Naive thymus-derived CD4-positive, alpha-beta T cell (primary cell): ENCODE measurements around the gene DPEP1. TPM values are rescaled to one million over a fixed set of nuclear protein-coding genes. Genes with fewer than 3 reads are reported as not detected.
A peak's percentile ranks its signal among the peaks of the same experiment; 100 is the strongest.

ENCODE experiments used
- ATAC-seq: fragments of 150-1000 bp; cut with Tn5 transposase; 2 replicates; pipeline ENCODE4 v1.10.0; 2021; ENCODE audit warnings: mild to moderate bottlenecking, moderate library complexity
- CTCF ChIA-PET: fragments of 350-600 bp; sonication (Branson Sonifier 250); formaldehyde crosslinking; loops from one replicate; lab custom pipeline; 2021; ENCODE audit warnings: antibody characterized with exemption; lab: Charles Lee
- POLR2A ChIA-PET: fragments of 350-600 bp; sonication (Branson Sonifier 250); formaldehyde crosslinking; loops from one replicate; lab custom pipeline; 2021; ENCODE audit warnings: antibody characterized with exemption, inconsistent platforms; lab: Charles Lee
- DNase-seq, 9 donors: peaks; one replicate each; pipeline versions ENCODE4 v3.0.0 to v3.0.0-alpha.2; 2020 to 2022; ENCODE audit warnings: mixed read lengths in 1 of 9
- H3K27ac ChIP-seq: one replicate; pipeline ENCODE4 v1.7.0; 2013; ENCODE audit warnings: mild to moderate bottlenecking, low read depth, low read length, moderate library complexity
- H3K27me3 ChIP-seq, 2 donors: one replicate each; pipeline ENCODE4 v1.7.0; 2013; ENCODE audit warnings: low read length in 2 of 2, mild to moderate bottlenecking in 2 of 2, moderate library complexity in 2 of 2; ENCODE audit not compliant: control insufficient read depth in 2 of 2, insufficient read depth in 2 of 2
- H3K36me3 ChIP-seq, 3 experiments: 1 replicate in 2 of 3; 2 replicates in 1 of 3; pipeline ENCODE4 v1.7.0; 2013; ENCODE audit warnings: low read length in 3 of 3, mild to moderate bottlenecking in 3 of 3, moderate library complexity in 1 of 3; ENCODE audit not compliant: insufficient read depth in 3 of 3, control insufficient read depth in 2 of 3
- H3K4me1 ChIP-seq, 2 donors: one replicate each; pipeline ENCODE4 v1.7.0; 2013; ENCODE audit warnings: low read length in 2 of 2, mild to moderate bottlenecking in 2 of 2, moderate library complexity in 1 of 2; ENCODE audit not compliant: control insufficient read depth in 2 of 2, insufficient read depth in 2 of 2
- H3K4me3 ChIP-seq: 2 replicates; pipeline ENCODE4 v1.7.0; 2013; ENCODE audit warnings: mild to moderate bottlenecking, low read length
- H3K9me3 ChIP-seq, 3 experiments: 1 replicate in 2 of 3; 2 replicates in 1 of 3; pipeline ENCODE4 v1.7.0; 2013; ENCODE audit warnings: low read length in 3 of 3; ENCODE audit not compliant: control insufficient read depth in 2 of 3
- H3K27ac Mint-ChIP-seq, 9 donors: one replicate each; pipeline ENCODE4 v1.8.0; 2020 to 2022; ENCODE audit warnings: mixed read lengths in 9 of 9, mild to moderate bottlenecking in 8 of 9, moderate library complexity in 5 of 9, inconsistent platforms in 2 of 9
- H3K27me3 Mint-ChIP-seq, 5 donors: one replicate each; pipeline ENCODE4 v1.8.0; 2021 to 2022; ENCODE audit warnings: mixed read lengths in 5 of 5, mild to moderate bottlenecking in 1 of 5
- H3K36me3 Mint-ChIP-seq, 5 donors: one replicate each; pipeline ENCODE4 v1.8.0; 2020 to 2022; ENCODE audit warnings: mixed read lengths in 5 of 5, mild to moderate bottlenecking in 3 of 5, inconsistent platforms in 1 of 5
- H3K4me1 Mint-ChIP-seq, 7 donors: one replicate each; pipeline ENCODE4 v1.8.0; 2020 to 2022; ENCODE audit warnings: mixed read lengths in 7 of 7, mild to moderate bottlenecking in 3 of 7, inconsistent platforms in 1 of 7
- H3K4me3 Mint-ChIP-seq, 10 donors: one replicate each; pipeline ENCODE4 v1.8.0; 2020 to 2022; ENCODE audit warnings: mild to moderate bottlenecking in 10 of 10, mixed read lengths in 10 of 10, moderate library complexity in 6 of 10, inconsistent platforms in 2 of 10
- H3K9me3 Mint-ChIP-seq, 11 donors: one replicate each; pipeline ENCODE4 v1.8.0; 2020 to 2022; ENCODE audit warnings: mixed read lengths in 11 of 11, mild to moderate bottlenecking in 4 of 11, inconsistent platforms in 1 of 11, moderate library complexity in 1 of 11
- intact Hi-C, 2 donors: fragments of 100-400 bp; cut with micrococcal nuclease; formaldehyde crosslinking; loops; one replicate each; pipeline ENCODE4 v1.15.1; 2023
- polyA plus RNA-seq, 2 donors: library from polyadenylated mRNA; unstranded; fragments of 300-500 nt; fragmentation: Illumina TruSeq; gene quantifications; one replicate each; pipeline ENCODE4 v1.2.3, GENCODE V29; 2021
- total RNA-seq, 6 experiments: library from RNA in 5 of 6; stranded (reverse) in 5 of 6; gene quantifications; 1 replicate in 5 of 6; 2 replicates in 1 of 6; pipeline ENCODE4 v1.2.3 and lab custom pipeline; 2021 to 2026

DPEP1 gene
- total and polyA plus RNA-seq, 7 experiments from 2014 or later = not detected

DNA sequence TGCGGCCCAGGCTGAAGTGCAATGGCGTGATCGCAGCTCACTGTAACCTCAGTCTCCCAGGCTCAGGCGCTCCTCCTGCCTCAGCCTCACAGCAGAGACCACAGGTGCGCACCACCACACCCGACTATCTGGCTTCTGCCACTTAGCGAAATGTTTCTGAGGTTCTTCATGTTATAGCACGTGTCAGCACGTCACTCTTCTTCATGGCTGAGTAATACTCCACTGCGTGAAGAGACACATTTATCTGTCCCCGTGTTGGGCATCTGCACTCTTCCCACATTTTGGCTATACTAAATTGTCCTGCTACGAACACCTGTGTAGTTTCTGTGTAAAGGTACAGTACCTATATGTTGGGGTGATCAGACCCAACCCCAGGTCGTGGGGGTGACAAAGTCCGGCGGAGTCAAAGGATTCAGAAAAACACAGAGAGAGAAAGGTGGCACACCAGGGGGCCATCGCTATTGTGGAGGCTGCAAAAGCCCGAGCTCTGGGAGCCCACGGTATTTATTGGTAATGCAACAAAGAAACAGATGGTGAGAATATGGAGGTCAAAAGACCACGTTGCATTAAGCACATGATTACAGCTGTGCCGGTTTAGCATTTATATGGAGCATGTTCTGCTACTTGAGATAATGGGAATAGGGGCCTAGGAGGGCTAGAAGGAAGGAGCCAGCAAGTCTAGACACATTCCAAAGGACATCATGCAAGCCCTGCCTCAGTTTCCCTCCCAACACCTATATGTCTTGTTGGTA lies 851 bp upstream of the DPEP1 start:
- DNase-seq (no peak), ATAC-seq (no peak)
- Histone ChIP-seq H3K9me3 (no peaks in the 10 kb centered on the region), H3K4me3 (no peak overlapping the region), H3K27ac (no peak overlapping the region), H3K36me3 (no peaks in the 10 kb centered on the region), H3K4me1 (peaks cover 0 to 10% of the 10 kb centered on the region in 2 donors), H3K27me3 (no peaks in the 10 kb centered on the region)
- CTCF ChIA-PET = interaction anchor here (0.6 kb wide), 1 partner anchor 352 kb away, joined by 4 read pairs; no protein-coding TSS in a partner anchor
- POLR2A ChIA-PET = no interaction called here
- peaks cover 0 to 5% (median 0%) of the 10 kb centered on the region in 5 donors for H3K27me3 Mint-ChIP-seq
- peaks cover 0 to 8% (median 0%) of the 10 kb centered on the region in 11 donors for H3K9me3 Mint-ChIP-seq
- no peak overlapping the region for H3K4me3 Mint-ChIP-seq
- peak overlapping the region in 2 of 9 donors; percentile 1 to 53 for H3K27ac Mint-ChIP-seq
- peaks cover 6 to 25% (median 17%) of the 10 kb centered on the region in 7 donors for H3K4me1 Mint-ChIP-seq
- intact Hi-C loops = no loop called here
- H3K36me3 Mint-ChIP-seq = peaks cover 0 to 4% (median 0%) of the 10 kb centered on the region in 5 donors

- CTCF ChIA-PET = no interaction called here
- Histone ChIP-seq H3K27ac (no peak overlapping the region), H3K27me3 (no peaks in the 10 kb centered on the region), H3K9me3 (no peaks in the 10 kb centered on the region), H3K4me1 (peaks cover 0 to 10% of the 10 kb centered on the region in 2 donors), H3K36me3 (no peaks in the 10 kb centered on the region), H3K4me3 (no peak overlapping the region)
- POLR2A ChIA-PET = interaction anchor here (1.2 kb wide), 1 partner anchor 80 kb away, joined by 5 read pairs; no protein-coding TSS in a partner anchor
- intact Hi-C loops = no loop called here
- H3K4me1 Mint-ChIP-seq = peaks cover 6 to 23% (median 17%) of the 10 kb centered on the region in 7 donors
- peaks cover 0 to 4% (median 0%) of the 10 kb centered on the region in 5 donors for H3K36me3 Mint-ChIP-seq
- ATAC-seq (no peak), DNase-seq (no peak)
- no peak overlapping the region for H3K4me3 Mint-ChIP-seq
- no peak overlapping the region for H3K27ac Mint-ChIP-seq
- peaks cover 0 to 5% (median 0%) of the 10 kb centered on the region in 5 donors for H3K27me3 Mint-ChIP-seq
- H3K9me3 Mint-ChIP-seq = peaks cover 0 to 8% (median 0%) of the 10 kb centered on the region in 11 donors
These were observed 565 bp downstream of the DPEP1 start for GRCh38 chr16:89613954-89614459.

GRCh38 chr16:89615176-89615575 lies 1.7 kb downstream of the DPEP1 start:
- ATAC-seq = no peak
- no peak for DNase-seq
- Mint-ChIP-seq H3K9me3 (peaks cover 0 to 8% (median 0%) of the 10 kb centered on the region in 11 donors), H3K27me3 (peaks cover 0 to 5% (median 0%) of the 10 kb centered on the region in 5 donors), H3K27ac (peak overlapping the region in 1 of 9 donors; percentile 1), H3K4me3 (no peak overlapping the region), H3K4me1 (peaks cover 6 to 23% (median 17%) of the 10 kb centered on the region in 7 donors), H3K36me3 (peaks cover 0 to 4% (median 0%) of the 10 kb centered on the region in 5 donors)
- ChIA-PET POLR2A (interaction anchor here (1.2 kb wide), 1 partner anchor 82 kb away, joined by 5 read pairs; no protein-coding TSS in a partner anchor), CTCF (no interaction called here)
- no peak overlapping the region for H3K27ac ChIP-seq
- no peak overlapping the region for H3K4me3 ChIP-seq
- no peaks in the 10 kb centered on the region for H3K36me3 ChIP-seq
- H3K4me1 ChIP-seq = peaks cover 0 to 10% of the 10 kb centered on the region in 2 donors
- H3K27me3 ChIP-seq = no peaks in the 10 kb centered on the region
- no peaks in the 10 kb centered on the region for H3K9me3 ChIP-seq
- intact Hi-C loops = no loop called here

- ATAC-seq = peak; percentile 36
- POLR2A ChIA-PET = interaction anchor here (1.2 kb wide), 1 partner anchor 82 kb away, joined by 5 read pairs; no protein-coding TSS in a partner anchor
These were observed 2.2 kb downstream of the DPEP1 start for GRCh38 chr16:89615596-89616090.

DNA sequence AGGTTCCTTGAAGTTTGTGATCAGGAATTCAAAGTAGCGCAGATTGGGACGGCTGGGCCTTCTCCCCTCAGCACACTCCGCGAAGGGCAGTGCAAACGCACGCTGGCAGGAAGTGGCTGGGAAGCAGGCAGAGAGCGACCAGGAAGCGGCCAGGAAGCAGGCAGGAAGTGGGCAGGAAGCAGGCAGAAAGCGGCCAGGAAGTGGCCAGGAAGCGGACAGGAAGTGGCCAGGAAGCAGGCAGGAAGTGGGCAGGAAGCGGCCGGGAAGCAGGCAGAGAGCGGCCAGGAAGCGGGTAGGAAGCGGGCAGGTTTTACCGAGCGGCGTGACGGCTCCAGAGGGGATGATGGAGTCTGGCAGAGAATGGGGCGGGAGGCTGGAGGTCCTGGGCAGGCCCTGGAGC lies 3.2 kb downstream of the DPEP1 start:
- Mint-ChIP-seq H3K4me3 (peak overlapping the region in 8 of 10 donors; percentile 37 to 76 (median 60)), H3K27me3 (peaks cover 0 to 5% (median 0%) of the 10 kb centered on the region in 5 donors), H3K27ac (peak overlapping the region; percentile 76 to 88 (median 83)), H3K36me3 (peaks cover 0 to 4% (median 0%) of the 10 kb centered on the region in 5 donors), H3K4me1 (peaks cover 6 to 23% (median 17%) of the 10 kb centered on the region in 7 donors), H3K9me3 (peaks cover 0 to 8% (median 0%) of the 10 kb centered on the region in 11 donors)
- peak in 6 of 9 donors; percentile 22 to 45 (median 32) for DNase-seq
- peaks cover 0 to 10% of the 10 kb centered on the region in 2 donors for H3K4me1 ChIP-seq
- CTCF ChIA-PET = no interaction called here
- no peak for ATAC-seq
- no peaks in the 10 kb centered on the region for H3K36me3 ChIP-seq
- H3K27ac ChIP-seq = no peak overlapping the region
- H3K4me3 ChIP-seq = no peak overlapping the region
- intact Hi-C loops = no loop called here
- POLR2A ChIA-PET = no interaction called here
- no peaks in the 10 kb centered on the region for H3K27me3 ChIP-seq
- H3K9me3 ChIP-seq = no peaks in the 10 kb centered on the region

More at GRCh38 chr16:89615596-89616090, 2.2 kb downstream of the DPEP1 start:
- Histone ChIP-seq H3K9me3 (no peaks in the 10 kb centered on the region), H3K4me3 (no peak overlapping the region), H3K27me3 (no peaks in the 10 kb centered on the region), H3K27ac (no peak overlapping the region), H3K4me1 (peaks cover 0 to 10% of the 10 kb centered on the region in 2 donors), H3K36me3 (no peaks in the 10 kb centered on the region)
- peak overlapping the region in 2 of 9 donors; percentile 19 to 76 for H3K27ac Mint-ChIP-seq
- H3K4me1 Mint-ChIP-seq = peaks cover 6 to 23% (median 17%) of the 10 kb centered on the region in 7 donors
- peaks cover 0 to 4% (median 0%) of the 10 kb centered on the region in 5 donors for H3K36me3 Mint-ChIP-seq
- no peak overlapping the region for H3K4me3 Mint-ChIP-seq
- CTCF ChIA-PET = no interaction called here
- H3K27me3 Mint-ChIP-seq = peaks cover 0 to 5% (median 0%) of the 10 kb centered on the region in 5 donors
- intact Hi-C loops = no loop called here
- H3K9me3 Mint-ChIP-seq = peaks cover 0 to 8% (median 0%) of the 10 kb centered on the region in 11 donors
- peak in 5 of 9 donors; percentile 12 to 45 (median 22) for DNase-seq

DNA sequence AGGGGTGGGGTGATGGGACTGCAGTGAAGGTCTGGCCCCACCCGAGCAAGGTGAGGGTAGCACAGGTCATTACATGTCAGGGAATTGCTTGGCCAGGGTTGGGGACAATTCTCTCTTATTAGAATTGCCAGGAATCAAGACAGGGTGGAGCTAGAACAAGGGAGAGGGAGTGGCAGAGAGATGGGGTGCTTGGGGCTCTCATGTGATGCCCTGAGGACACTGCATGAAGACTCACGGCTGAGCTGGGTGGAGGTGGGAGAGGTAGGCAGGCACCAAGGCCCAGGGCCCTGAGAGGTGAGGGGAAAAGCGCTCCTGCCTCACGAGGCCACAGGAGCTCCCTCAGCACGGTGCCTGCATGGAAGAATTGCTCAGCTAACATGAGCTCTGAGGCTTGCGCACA lies 3.6 kb downstream of the DPEP1 start:
- Mint-ChIP-seq H3K4me1 (peaks cover 6 to 23% (median 17%) of the 10 kb centered on the region in 7 donors), H3K27ac (peak overlapping the region; percentile 76 to 88 (median 83)), H3K27me3 (peaks cover 0 to 5% (median 0%) of the 10 kb centered on the region in 5 donors), H3K36me3 (peaks cover 0 to 4% (median 0%) of the 10 kb centered on the region in 5 donors), H3K9me3 (peaks cover 0 to 8% (median 0%) of the 10 kb centered on the region in 11 donors), H3K4me3 (peak overlapping the region in 7 of 10 donors; percentile 25 to 76 (median 61))
- peaks cover 0 to 10% of the 10 kb centered on the region in 2 donors for H3K4me1 ChIP-seq
- POLR2A ChIA-PET = no interaction called here
- CTCF ChIA-PET = no interaction called here
- DNase-seq (no peak), ATAC-seq (peak; percentile 26)
- no peaks in the 10 kb centered on the region for H3K27me3 ChIP-seq
- no peak overlapping the region for H3K27ac ChIP-seq
- no peaks in the 10 kb centered on the region for H3K9me3 ChIP-seq
- H3K36me3 ChIP-seq = no peaks in the 10 kb centered on the region
- no peak overlapping the region for H3K4me3 ChIP-seq
- intact Hi-C loops = no loop called here
